HEK293 (cell line): Measurements from ENCODE around the gene NYNRIN.

Experiments used
- BCL6B ChIP-seq: fragments of 450-650 bp; formaldehyde crosslinking; IDR thresholded peaks from 2 replicates; pipeline ENCODE4 v1.5.1; 2017; ENCODE audit warnings: missing biosample characterization, missing genetic modification characterization
- INSM2 ChIP-seq: fragments of 450-650 bp; formaldehyde crosslinking; IDR thresholded peaks from 2 replicates; pipeline ENCODE4 v1.5.1; 2016; ENCODE audit warnings: missing biosample characterization, missing genetic modification characterization
- KLF17 ChIP-seq: fragments of 450-650 bp; formaldehyde crosslinking; IDR thresholded peaks from 2 replicates; pipeline ENCODE4 v1.5.1; 2016; ENCODE audit warnings: missing biosample characterization, missing genetic modification characterization
- MEIS1 ChIP-seq: sonication (generic); formaldehyde crosslinking; IDR thresholded peaks from 2 replicates; pipeline ENCODE4 v1.8.1; 2022; ENCODE audit warnings: missing genetic modification reagents, mild to moderate bottlenecking, borderline replicate concordance
- OVOL3 ChIP-seq: fragments of 450-650 bp; formaldehyde crosslinking; IDR thresholded peaks from 2 replicates; pipeline ENCODE4 v1.5.1; 2016; ENCODE audit warnings: missing biosample characterization, missing genetic modification characterization
- TCF7L2 ChIP-seq: IDR thresholded peaks from 2 replicates; pipeline ENCODE4 v1.6.1; 2011; ENCODE audit warnings: low read depth, mild to moderate bottlenecking, inconsistent platforms, low read length, moderate library complexity, borderline replicate concordance
- WT1 ChIP-seq: fragments of 450-650 bp; formaldehyde crosslinking; IDR thresholded peaks from 2 replicates; pipeline ENCODE4 v1.5.1; 2016; ENCODE audit warnings: missing biosample characterization, missing genetic modification characterization
- ZBTB48 ChIP-seq: fragments of 450-650 bp; formaldehyde crosslinking; IDR thresholded peaks from 2 replicates; pipeline ENCODE4 v1.5.1; 2016; ENCODE audit warnings: missing biosample characterization, missing genetic modification characterization
- ZFP37 ChIP-seq: fragments of 450-650 bp; formaldehyde crosslinking; IDR thresholded peaks from 2 replicates; pipeline ENCODE4 v1.5.1; 2016; ENCODE audit warnings: missing biosample characterization, missing genetic modification characterization
- ZIC2 ChIP-seq: fragments of 450-650 bp; formaldehyde crosslinking; IDR thresholded peaks from 2 replicates; pipeline ENCODE4 v1.5.1; 2016; ENCODE audit warnings: missing biosample characterization, missing genetic modification characterization
- ZNF114 ChIP-seq: fragments of 450-650 bp; formaldehyde crosslinking; IDR thresholded peaks from 2 replicates; pipeline ENCODE4 v1.5.0; 2017; ENCODE audit warnings: missing biosample characterization, missing genetic modification characterization
- ZNF133 ChIP-seq: fragments of 450-650 bp; formaldehyde crosslinking; IDR thresholded peaks from 2 replicates; pipeline ENCODE4 v1.5.1; 2016; ENCODE audit warnings: missing biosample characterization, missing genetic modification characterization
- ZNF146 ChIP-seq: fragments of 450-650 bp; formaldehyde crosslinking; IDR thresholded peaks from 2 replicates; pipeline ENCODE4 v1.5.1; 2016; ENCODE audit warnings: missing biosample characterization, missing genetic modification characterization
- ZNF157 ChIP-seq: fragments of 450-650 bp; formaldehyde crosslinking; IDR thresholded peaks from 2 replicates; pipeline ENCODE4 v1.5.1; 2016; ENCODE audit warnings: missing biosample characterization, missing genetic modification characterization
- ZNF169 ChIP-seq: fragments of 450-650 bp; formaldehyde crosslinking; IDR thresholded peaks from 2 replicates; pipeline ENCODE4 v1.5.1; 2016; ENCODE audit warnings: missing biosample characterization, missing genetic modification characterization
- ZNF174 ChIP-seq: fragments of 450-650 bp; formaldehyde crosslinking; IDR thresholded peaks from 2 replicates; pipeline ENCODE4 v1.5.0; 2017; ENCODE audit warnings: missing biosample characterization, mild to moderate bottlenecking, missing genetic modification characterization
- ZNF19 ChIP-seq: fragments of 450-650 bp; formaldehyde crosslinking; IDR thresholded peaks from 2 replicates; pipeline ENCODE4; 2016; ENCODE audit warnings: missing biosample characterization, missing genetic modification characterization, low read depth
- ZNF211 ChIP-seq: fragments of 450-650 bp; formaldehyde crosslinking; IDR thresholded peaks from 2 replicates; pipeline ENCODE4 v1.5.1; 2016; ENCODE audit warnings: low read depth, missing biosample characterization, missing genetic modification characterization
- ZNF24 ChIP-seq: fragments of 450-650 bp; formaldehyde crosslinking; IDR thresholded peaks from 2 replicates; pipeline ENCODE4 v1.5.1; 2016; ENCODE audit warnings: missing biosample characterization, missing genetic modification characterization
- ZNF280D ChIP-seq: fragments of 450-650 bp; formaldehyde crosslinking; IDR thresholded peaks from 2 replicates; pipeline ENCODE4 v1.5.1; 2016; ENCODE audit warnings: missing biosample characterization, missing genetic modification characterization
- ZNF391 ChIP-seq: fragments of 450-650 bp; formaldehyde crosslinking; IDR thresholded peaks from 2 replicates; pipeline ENCODE4 v1.5.1; 2016; ENCODE audit warnings: low read depth, missing biosample characterization, missing genetic modification characterization, borderline replicate concordance
- ZNF404 ChIP-seq: fragments of 450-650 bp; formaldehyde crosslinking; IDR thresholded peaks from 2 replicates; pipeline ENCODE4 v1.5.1; 2017; ENCODE audit warnings: missing biosample characterization, missing genetic modification characterization
- ZNF426 ChIP-seq: fragments of 450-650 bp; formaldehyde crosslinking; IDR thresholded peaks from 2 replicates; pipeline ENCODE4 v1.5.1; 2017; ENCODE audit warnings: missing biosample characterization, missing genetic modification characterization, mild to moderate bottlenecking, inconsistent platforms, moderate library complexity
- ZNF48 ChIP-seq: fragments of 450-650 bp; formaldehyde crosslinking; IDR thresholded peaks from 2 replicates; pipeline ENCODE4 v1.5.1; 2016; ENCODE audit warnings: missing biosample characterization, missing genetic modification characterization
- ZNF488 ChIP-seq: fragments of 450-650 bp; formaldehyde crosslinking; IDR thresholded peaks from 2 replicates; pipeline ENCODE4 v1.5.1; 2016; ENCODE audit warnings: missing biosample characterization, missing genetic modification characterization
- ZNF529 ChIP-seq: fragments of 450-650 bp; formaldehyde crosslinking; IDR thresholded peaks from 2 replicates; pipeline ENCODE4 v1.5.1; 2017; ENCODE audit warnings: missing genetic modification characterization, missing biosample characterization; ENCODE audit not compliant: insufficient replicate concordance
- ZNF530 ChIP-seq: fragments of 450-650 bp; formaldehyde crosslinking; IDR thresholded peaks from 2 replicates; pipeline ENCODE4 v1.5.1; 2016; ENCODE audit warnings: low read depth, missing biosample characterization, missing genetic modification characterization
- ZNF549 ChIP-seq: fragments of 450-650 bp; IDR thresholded peaks from 2 replicates; pipeline ENCODE4 v1.5.1; 2018; ENCODE audit warnings: missing biosample characterization, missing genetic modification characterization, mild to moderate bottlenecking, inconsistent platforms, moderate library complexity
- ZNF558 ChIP-seq: fragments of 450-650 bp; formaldehyde crosslinking; IDR thresholded peaks from 2 replicates; pipeline ENCODE4 v1.5.1; 2016; ENCODE audit warnings: missing biosample characterization, missing genetic modification characterization
- ZNF585B ChIP-seq: fragments of 450-650 bp; formaldehyde crosslinking; IDR thresholded peaks from 2 replicates; pipeline ENCODE4 v1.5.1; 2016; ENCODE audit warnings: missing biosample characterization, missing genetic modification characterization
- ZNF654 ChIP-seq: fragments of 450-650 bp; formaldehyde crosslinking; IDR thresholded peaks from 2 replicates; pipeline ENCODE4 v1.5.1; 2016; ENCODE audit warnings: low read depth, missing biosample characterization, missing genetic modification characterization
- ZNF677 ChIP-seq: fragments of 450-650 bp; IDR thresholded peaks from 2 replicates; pipeline ENCODE4 v1.5.0; 2018; ENCODE audit warnings: missing biosample characterization, mild to moderate bottlenecking, missing genetic modification characterization, moderate library complexity
- ZNF747 ChIP-seq: fragments of 450-650 bp; formaldehyde crosslinking; IDR thresholded peaks from 2 replicates; pipeline ENCODE4 v1.5.1; 2016; ENCODE audit warnings: missing biosample characterization, missing genetic modification characterization
- ZNF785 ChIP-seq: fragments of 450-650 bp; formaldehyde crosslinking; IDR thresholded peaks from 2 replicates; pipeline ENCODE4 v1.5.1; 2016; ENCODE audit warnings: missing biosample characterization, missing genetic modification characterization

NYNRIN gene

GRCh38 chr14:24365600-24366412 is 33.0 kb upstream of the NYNRIN start (continued):
- TF ChIP-seq ZNF211 (no peak), ZNF24 (tag by site-specific recombination) (0 out of 2 replicates have a peak, but pooled peaks have one; percentile 22), ZNF785 (tag by site-specific recombination) (peak; percentile 23; the same call in 1 of the 2 replicates), ZNF747 (tag by site-specific recombination) (no peak), ZNF654 (tag by site-specific recombination) (peak; percentile 51), ZBTB48 (no peak), MEIS1 (no peak), ZNF19 (tag by site-specific recombination) (no peak), ZNF585B (tag by site-specific recombination) (no peak), ZNF133 (tag by site-specific recombination) (no peak), BCL6B (no peak), ZNF146 (tag by site-specific recombination) (no peak), ZNF169 (tag by site-specific recombination) (no peak), ZNF677 (tag by site-specific recombination) (no peak), ZNF549 (tag by site-specific recombination) (no peak), TCF7L2 (no peak), ZNF488 (no peak), ZNF48 (no peak), WT1 (no peak), ZNF426 (tag by site-specific recombination) (no peak), INSM2 (0 out of 2 replicates have a peak, but pooled peaks have one; percentile 43), ZNF157 (tag by site-specific recombination) (no peak), ZNF404 (tag by site-specific recombination) (no peak), ZNF529 (no peak), ZIC2 (no peak), ZNF558 (tag by site-specific recombination) (no peak), ZNF174 (tag by site-specific recombination) (no peak), ZFP37 (no peak), KLF17 (tag by site-specific recombination) (no peak; the same call in 1 of the 2 replicates), ZNF391 (tag by site-specific recombination) (no peak), OVOL3 (tag by site-specific recombination) (no peak), ZNF280D (tag by site-specific recombination) (no peak), ZNF114 (tag by site-specific recombination) (no peak), ZNF530 (tag by site-specific recombination) (no peak)
